IMR-90 (cell line): Measurements from ENCODE around the gene BTBD9. TPM values are rescaled to one million over a fixed set of nuclear protein-coding genes. Genes with fewer than 3 reads are reported as not detected.

Source experiments
- ATAC-seq: fragments of 200-7000 bp; cut with Tn5 transposase; 2 replicates; pipeline ENCODE4 v1.9.1; 2020; ENCODE audit warnings: low read depth, mild to moderate bottlenecking, moderate library complexity
- BruUV-seq: library from RNA; stranded (reverse); fragments of 400-500 nt; replicated peaks from 2 replicates; lab custom pipeline; 2021; lab: Mats Ljungman, UMichigan
- CTCF ChIA-PET: fragments of 300-600 bp; formaldehyde crosslinking; extraction: SDS; loops from one replicate; lab custom pipeline; 2021; ENCODE audit warnings: antibody characterized with exemption; lab: Yijun Ruan, JAX
- POLR2A ChIA-PET: fragments of 300-600 bp; sonication (Branson Sonifier 250); formaldehyde crosslinking; loops from one replicate; lab custom pipeline; 2022; ENCODE audit warnings: antibody characterized with exemption; ENCODE audit not compliant: unreplicated experiment; lab: Charles Lee
- DNase-seq: peaks from one replicate; pipeline ENCODE4 v3.0.0; 2013
- H2AFZ ChIP-seq: replicated peaks from 2 replicates; pipeline ENCODE3; 2013; ENCODE audit warnings: low read length, mild to moderate bottlenecking; ENCODE audit not compliant: poor library complexity
- H2AK5ac ChIP-seq: 2 replicates; pipeline ENCODE4 v1.6.1; 2013; ENCODE audit warnings: low read depth, low read length, inconsistent platforms
- H2AK9ac ChIP-seq: replicated peaks from 2 replicates; pipeline ENCODE3; 2013; ENCODE audit warnings: mild to moderate bottlenecking, low read depth, low read length, moderate library complexity; ENCODE audit not compliant: poor library complexity
- H2BK120ac ChIP-seq: 2 replicates; pipeline ENCODE4 v1.6.1; 2013; ENCODE audit warnings: low read depth, low read length, inconsistent platforms
- H2BK15ac ChIP-seq: 3 replicates; pipeline ENCODE4 v1.6.1; 2013; ENCODE audit warnings: low read depth, low read length, inconsistent platforms
- H2BK20ac ChIP-seq: 2 replicates; pipeline ENCODE4 v1.6.1; 2013; ENCODE audit warnings: low read depth, mild to moderate bottlenecking, inconsistent platforms, low read length, moderate library complexity
- H2BK5ac ChIP-seq: 2 replicates; pipeline ENCODE4 v1.6.1; 2013; ENCODE audit warnings: mild to moderate bottlenecking, low read depth, low read length, inconsistent platforms; ENCODE audit not compliant: poor library complexity, severe bottlenecking
- H3K14ac ChIP-seq: replicated peaks from 2 replicates; pipeline ENCODE4 v1.6.1; 2013; ENCODE audit warnings: low read depth, low read length, inconsistent platforms
- H3K18ac ChIP-seq: 2 replicates; pipeline ENCODE4 v1.6.1; 2013; ENCODE audit warnings: low read depth, low read length, control low read depth
- H3K23ac ChIP-seq: 2 replicates; pipeline ENCODE4 v1.6.1; 2013; ENCODE audit warnings: low read depth, low read length, inconsistent platforms
- H3K27ac ChIP-seq: 2 replicates; pipeline ENCODE4 v1.5.1; 2013; ENCODE audit warnings: mild to moderate bottlenecking, control low read depth, low read length; ENCODE audit not compliant: insufficient read depth
- H3K27me3 ChIP-seq: 2 replicates; pipeline ENCODE4 v1.6.1; 2013; ENCODE audit warnings: low read length; ENCODE audit not compliant: control insufficient read depth, insufficient read depth
- H3K36me3 ChIP-seq: 2 replicates; pipeline ENCODE4 v1.6.1; 2013; ENCODE audit warnings: low read length, mixed read lengths; ENCODE audit not compliant: control insufficient read depth, insufficient read depth
- H3K4ac ChIP-seq: 2 replicates; pipeline ENCODE4 v1.6.1; 2013; ENCODE audit warnings: low read depth, low read length, inconsistent platforms
- H3K4me1 ChIP-seq: 2 replicates; pipeline ENCODE4 v1.6.1; 2013; ENCODE audit warnings: low read length, mixed read lengths; ENCODE audit not compliant: control insufficient read depth, insufficient read depth
- H3K4me2 ChIP-seq: 2 replicates; pipeline ENCODE4 v1.6.1; 2013; ENCODE audit warnings: low read depth, mild to moderate bottlenecking, control low read depth, low read length, moderate library complexity
- H3K4me3 ChIP-seq: 2 replicates; pipeline ENCODE4 v1.5.1; 2013; ENCODE audit warnings: low read depth, mild to moderate bottlenecking, control low read depth, low read length, moderate library complexity; ENCODE audit not compliant: insufficient read depth
- H3K56ac ChIP-seq: 2 replicates; pipeline ENCODE4 v1.6.1; 2013; ENCODE audit warnings: low read length, inconsistent platforms; ENCODE audit not compliant: insufficient read depth; ENCODE audit errors: extremely low read depth
- H3K79me1 ChIP-seq, 2 experiments: 2 replicates each; pipeline ENCODE4 v1.6.1; 2013; ENCODE audit warnings: low read length in 2 of 2, inconsistent platforms in 1 of 2, low read depth in 1 of 2
- H3K9ac ChIP-seq: 2 replicates; pipeline ENCODE4 v1.6.1; 2013; ENCODE audit warnings: low read depth, low read length, control low read depth
- H3K9me1 ChIP-seq: 2 replicates; pipeline ENCODE4 v1.6.1; 2013; ENCODE audit warnings: low read length, inconsistent platforms; ENCODE audit not compliant: insufficient read depth
- H3K9me3 ChIP-seq: 2 replicates; pipeline ENCODE4 v1.6.1; 2013; ENCODE audit warnings: low read length; ENCODE audit not compliant: control insufficient read depth, insufficient read depth
- H4K20me1 ChIP-seq: 2 replicates; pipeline ENCODE4 v1.6.1; 2013; ENCODE audit warnings: low read length, inconsistent platforms; ENCODE audit not compliant: insufficient read depth
- H4K5ac ChIP-seq: 2 replicates; pipeline ENCODE4 v1.6.1; 2013; ENCODE audit warnings: mild to moderate bottlenecking, low read depth, low read length, control low read depth
- H4K8ac ChIP-seq, 2 experiments: 2 replicates each; pipeline ENCODE4 v1.6.1; 2013; ENCODE audit warnings: low read depth in 2 of 2, low read length in 2 of 2, control low read depth in 1 of 2, inconsistent platforms in 1 of 2
- H4K91ac ChIP-seq: 2 replicates; pipeline ENCODE4 v1.6.1; 2013; ENCODE audit warnings: low read depth, low read length, inconsistent platforms; ENCODE audit not compliant: insufficient read depth
- RCOR1 ChIP-seq: IDR thresholded peaks from 2 replicates; pipeline ENCODE4 v1.6.1; 2012; ENCODE audit warnings: mild to moderate bottlenecking, low read length, improper control_type of control experiment; ENCODE audit not compliant: insufficient replicate concordance
- USF2 ChIP-seq: fragments of 150-350 bp; IDR thresholded peaks from 2 replicates; pipeline ENCODE4 v1.6.1; 2017; ENCODE audit warnings: mild to moderate bottlenecking, antibody characterized with exemption, low read length, low read depth
- WGBS, 2 experiments: methylation state at CpG; one replicate each; pipeline versions ENCODE4 v1.1.5 to v1.1.7; 2013; ENCODE audit warnings: missing lambda C conversion rate in 2 of 2; ENCODE audit not compliant: insufficient read length in 1 of 2; ENCODE audit errors: extremely low coverage in 2 of 2; 5-methylcytosine and 5-hydroxymethylcytosine counted together
- dilution Hi-C: fragments of 300-500 bp; cut with HindIII; formaldehyde crosslinking; loops from one replicate; pipeline ENCODE4 v1.14.3; 2018; ENCODE audit warnings: low sequenced_read_pairs; ENCODE audit not compliant: unreplicated experiment
- in situ Hi-C: fragments of 300-500 bp; cut with MboI; formaldehyde crosslinking; loops from 3 replicates; pipeline ENCODE4 v1.14.3; 2019; ENCODE audit warnings: low sequenced_read_pairs, inconsistent platforms, mixed read lengths
- intact Hi-C: fragments of 100-400 bp; cut with micrococcal nuclease; formaldehyde crosslinking; loops from 2 replicates; pipeline ENCODE4 v1.10.0; 2022
- polyA plus RNA-seq, 3 experiments: library from polyadenylated mRNA; depleted of rRNA; stranded (reverse); fragments of >200 nt; gene quantifications; 2 replicates each; pipeline ENCODE4 v1.2.3, GENCODE V29; 2012; ENCODE audit warnings: low replicate concordance in 1 of 3
- total RNA-seq: library from RNA; depleted of rRNA; stranded (reverse); fragments of >200 nt; gene quantifications from 2 replicates; pipeline ENCODE4 v1.2.3, GENCODE V29; 2012
- TF ChIP-seq, protein P1 (sequence below): conservative IDR thresholded peaks from 2 replicates; pipeline ENCODE4 v1.5.1; 2012; ENCODE audit warnings: mild to moderate bottlenecking, low read depth, low read length, improper control_type of control experiment

BTBD9 gene
- total and polyA plus RNA-seq, 2 of the 4 experiments (the other 2 are of a cell fraction), result 4.1 to 22.0 TPM

DNA sequence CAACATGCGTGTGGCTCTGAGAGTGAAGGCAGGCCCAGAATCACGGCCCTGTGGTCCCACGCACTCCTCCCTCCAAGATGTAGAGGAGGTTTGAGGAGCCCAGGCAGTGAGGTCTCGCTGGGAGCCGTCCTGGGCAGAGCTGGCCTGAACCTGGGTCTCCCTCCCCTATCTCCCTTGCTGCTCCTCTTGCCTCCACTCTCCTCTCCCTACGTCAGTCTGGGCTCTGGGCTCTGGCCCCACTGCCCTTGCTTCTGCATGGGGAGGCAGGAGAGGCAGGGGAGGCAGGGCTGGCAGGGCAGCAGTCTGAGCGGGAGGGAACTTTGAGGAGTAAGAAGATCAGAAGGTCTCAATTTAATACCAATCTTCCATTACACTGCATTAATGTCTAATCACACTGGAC is 445.1 kb downstream of the BTBD9 start:
- H2BK5ac ChIP-seq, result no peak overlapping the region
- dilution Hi-C loops, result no loop called here
- no peak overlapping the region for H3K27ac ChIP-seq
- H4K20me1 ChIP-seq, result no peaks in the 10 kb centered on the region; the same call in 1 of the 2 replicates
- no peak overlapping the region for H3K4me3 ChIP-seq
- in situ Hi-C loops, result no loop called here
- no peak overlapping the region for H4K5ac ChIP-seq
- H3K4me2 ChIP-seq, result no peak overlapping the region
- 80% methylated on average over 2 of the region's 7 CpGs; no CpG with 5 or more reads in 1 of the 2 experiments for WGBS, 2 experiments
- ChIA-PET CTCF (no interaction called here), POLR2A (no interaction called here)
- no peaks in the 10 kb centered on the region for H3K27me3 ChIP-seq
- H2AK5ac ChIP-seq, result no peak overlapping the region
- no peaks in the 10 kb centered on the region for H3K4me1 ChIP-seq
- no peak overlapping the region for H2BK20ac ChIP-seq
- peaks cover 8% of the 10 kb centered on the region; the same call in 1 of the 2 replicates for H3K9me1 ChIP-seq
- H3K56ac ChIP-seq, result no peak overlapping the region
- no peaks in the 10 kb centered on the region for H3K9me3 ChIP-seq
- H3K9ac ChIP-seq, result no peak overlapping the region
- H3K14ac ChIP-seq, result no peak overlapping the region
- H4K8ac ChIP-seq, result no peak overlapping the region
- no peak for TF ChIP-seq RCOR1
- TF ChIP-seq, protein P1, sequence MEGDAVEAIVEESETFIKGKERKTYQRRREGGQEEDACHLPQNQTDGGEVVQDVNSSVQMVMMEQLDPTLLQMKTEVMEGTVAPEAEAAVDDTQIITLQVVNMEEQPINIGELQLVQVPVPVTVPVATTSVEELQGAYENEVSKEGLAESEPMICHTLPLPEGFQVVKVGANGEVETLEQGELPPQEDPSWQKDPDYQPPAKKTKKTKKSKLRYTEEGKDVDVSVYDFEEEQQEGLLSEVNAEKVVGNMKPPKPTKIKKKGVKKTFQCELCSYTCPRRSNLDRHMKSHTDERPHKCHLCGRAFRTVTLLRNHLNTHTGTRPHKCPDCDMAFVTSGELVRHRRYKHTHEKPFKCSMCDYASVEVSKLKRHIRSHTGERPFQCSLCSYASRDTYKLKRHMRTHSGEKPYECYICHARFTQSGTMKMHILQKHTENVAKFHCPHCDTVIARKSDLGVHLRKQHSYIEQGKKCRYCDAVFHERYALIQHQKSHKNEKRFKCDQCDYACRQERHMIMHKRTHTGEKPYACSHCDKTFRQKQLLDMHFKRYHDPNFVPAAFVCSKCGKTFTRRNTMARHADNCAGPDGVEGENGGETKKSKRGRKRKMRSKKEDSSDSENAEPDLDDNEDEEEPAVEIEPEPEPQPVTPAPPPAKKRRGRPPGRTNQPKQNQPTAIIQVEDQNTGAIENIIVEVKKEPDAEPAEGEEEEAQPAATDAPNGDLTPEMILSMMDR, result no peak
- no peak for TF ChIP-seq USF2
- no peaks in the 10 kb centered on the region for H3K79me1 ChIP-seq
- H3K36me3 ChIP-seq, result no peaks in the 10 kb centered on the region
- H2AFZ ChIP-seq, result no peak overlapping the region
- intact Hi-C loops, result no loop called here
- no peak overlapping the region for H2BK15ac ChIP-seq
- ATAC-seq, result no peak
- H2BK120ac ChIP-seq, result no peak overlapping the region
- H3K4ac ChIP-seq, result no peak overlapping the region
- H3K18ac ChIP-seq, result no peak overlapping the region
- no peak overlapping the region for H3K23ac ChIP-seq
- no peak for DNase-seq
- H2AK9ac ChIP-seq, result no peak overlapping the region
- H4K91ac ChIP-seq, result no peak overlapping the region
- no TSS peak for BruUV-seq
